ENCODE measurements around the gene LLGL1.

LLGL1 gene

DNA sequence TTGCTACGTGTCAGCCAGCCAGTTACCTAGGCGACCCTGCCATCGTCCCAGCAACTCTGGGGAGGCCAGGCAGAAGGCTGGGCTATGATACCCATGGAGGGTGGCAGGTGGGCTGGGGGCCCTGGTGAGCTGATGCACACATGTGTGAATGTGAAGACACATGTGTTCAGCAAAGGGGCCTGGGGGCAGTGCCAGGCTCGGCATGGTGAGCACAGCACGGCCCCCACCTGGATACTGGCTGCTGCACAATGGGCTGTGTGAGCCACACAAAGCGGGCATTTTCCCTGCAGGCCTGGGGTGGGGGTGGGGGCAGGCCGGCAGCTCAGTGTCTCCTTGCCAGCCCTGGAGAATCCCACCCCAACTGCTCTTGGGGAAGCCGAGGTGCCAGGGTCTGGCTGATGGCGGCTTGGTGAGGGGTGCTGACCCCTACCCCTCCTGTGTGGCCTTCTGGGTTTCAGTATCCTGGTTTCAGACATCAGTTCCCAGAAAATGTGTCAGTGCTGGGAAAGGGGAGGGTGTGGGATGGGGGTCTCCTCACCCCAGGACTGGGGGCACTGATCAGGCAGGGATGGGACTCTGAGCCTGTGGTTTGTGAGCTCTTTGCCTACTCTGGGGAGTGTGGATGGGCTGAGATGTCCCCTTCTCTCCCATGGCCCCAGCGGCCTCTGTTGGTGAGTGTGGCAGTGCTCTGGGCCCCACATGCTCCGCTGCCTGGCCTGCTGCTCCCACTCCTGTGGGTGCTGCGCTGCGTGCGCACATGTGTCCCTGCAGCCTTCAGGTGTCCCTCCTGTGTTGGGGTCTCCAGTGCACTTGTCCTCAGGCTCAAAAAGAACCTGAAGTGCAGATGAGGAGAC lies 5.1 kb downstream of the LLGL1 start:
- no peak for DNase-seq

DNA sequence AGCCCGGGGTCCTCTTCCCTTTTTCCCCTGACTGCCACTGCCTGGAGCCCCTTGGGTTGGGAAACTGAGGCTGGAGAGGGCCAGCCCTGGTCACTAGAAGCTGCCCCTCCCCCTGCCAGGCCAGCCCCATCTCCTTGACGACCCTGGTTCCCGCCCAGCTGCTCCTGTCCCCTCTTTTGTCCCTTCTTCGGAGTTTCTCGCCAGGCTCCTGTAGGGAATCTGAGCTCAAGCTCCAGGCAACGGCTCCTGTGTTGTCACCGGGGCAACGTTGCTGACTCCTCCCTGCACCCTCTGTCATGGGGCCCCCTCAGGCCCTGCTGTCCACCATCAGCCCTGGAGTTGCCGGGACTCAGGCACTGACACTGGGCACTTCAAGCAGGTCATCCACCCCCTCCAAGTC lies 5.7 kb downstream of the LLGL1 start:
- DNase-seq = no peak

DNA sequence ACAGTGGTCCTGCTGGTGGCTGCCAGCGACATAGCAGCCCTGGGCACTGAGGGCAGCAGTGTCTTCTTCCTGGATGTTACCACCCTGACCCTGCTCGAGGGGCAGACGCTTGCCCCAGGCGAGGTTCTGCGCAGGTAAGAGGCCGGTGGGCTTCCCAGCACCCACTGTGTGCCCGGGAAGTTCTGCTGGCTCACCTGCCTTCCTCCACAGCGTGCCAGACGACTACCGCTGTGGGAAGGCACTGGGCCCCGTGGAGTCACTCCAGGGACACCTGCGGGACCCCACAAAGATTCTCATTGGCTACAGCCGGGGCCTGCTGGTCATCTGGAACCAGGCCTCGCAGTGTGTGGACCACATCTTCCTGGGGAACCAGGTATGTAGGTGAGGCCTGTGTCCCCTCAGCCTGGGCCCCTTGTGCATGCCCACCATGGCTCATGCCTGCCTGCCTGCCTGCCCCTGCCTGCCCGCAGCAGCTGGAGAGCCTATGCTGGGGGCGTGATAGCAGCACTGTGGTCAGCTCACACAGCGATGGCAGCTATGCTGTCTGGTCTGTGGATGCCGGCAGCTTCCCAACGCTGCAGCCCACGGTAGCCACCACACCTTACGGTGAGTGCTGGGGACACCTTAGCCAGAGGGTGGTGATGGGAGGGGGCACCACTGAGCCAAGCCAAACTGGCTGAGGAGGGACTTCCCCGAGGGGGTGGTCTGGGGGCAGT lies 8.5 kb downstream of the LLGL1 start:
- no peak for DNase-seq

DNA sequence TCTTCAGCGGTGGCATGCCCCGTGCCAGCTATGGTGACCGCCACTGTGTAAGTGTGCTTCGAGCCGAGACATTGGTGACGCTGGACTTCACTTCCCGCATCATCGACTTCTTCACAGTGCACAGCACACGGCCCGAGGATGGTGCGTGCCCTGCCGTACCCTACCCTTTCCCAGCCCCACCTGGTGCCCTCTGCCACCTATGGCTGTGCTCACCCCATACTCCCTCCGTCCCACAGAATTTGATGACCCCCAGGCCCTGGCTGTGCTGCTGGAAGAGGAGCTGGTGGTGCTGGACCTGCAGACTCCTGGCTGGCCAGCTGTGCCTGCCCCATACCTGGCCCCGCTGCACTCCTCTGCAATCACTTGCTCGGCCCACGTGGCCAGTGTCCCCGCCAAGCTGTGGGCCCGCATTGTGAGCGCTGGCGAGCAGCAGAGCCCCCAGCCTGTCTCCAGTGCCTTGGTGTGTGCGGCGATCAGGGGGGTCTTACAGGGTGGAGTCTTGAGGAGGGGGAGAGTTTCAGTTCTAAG lies 9.5 kb downstream of the LLGL1 start:
- no peak for DNase-seq

- no peak for DNase-seq
Measured at GRCh38 chr17:18235743-18236256, 10.4 kb downstream of the LLGL1 start.

- no peak for DNase-seq
Measured at GRCh38 chr17:18236494-18236893, 11.1 kb downstream of the LLGL1 start.

DNA sequence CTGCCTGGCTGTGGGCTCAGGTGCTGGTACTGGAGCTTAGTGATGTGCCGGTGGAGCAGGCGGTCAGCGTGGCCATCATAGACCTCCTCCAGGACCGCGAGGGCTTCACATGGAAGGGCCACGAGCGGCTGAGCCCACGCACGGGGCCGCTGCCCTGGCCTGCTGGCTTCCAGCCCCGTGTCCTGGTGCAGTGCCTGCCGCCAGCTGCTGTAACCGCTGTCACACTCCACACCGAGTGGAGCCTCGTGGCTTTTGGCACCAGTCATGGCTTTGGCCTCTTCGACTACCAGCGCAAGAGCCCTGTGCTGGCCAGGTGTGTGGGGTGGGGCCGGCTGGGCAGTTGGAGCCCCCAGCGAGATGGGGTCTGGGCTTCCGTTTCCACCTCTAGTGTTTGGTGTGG lies 12.0 kb downstream of the LLGL1 start:
- DNase-seq = no peak

DNA sequence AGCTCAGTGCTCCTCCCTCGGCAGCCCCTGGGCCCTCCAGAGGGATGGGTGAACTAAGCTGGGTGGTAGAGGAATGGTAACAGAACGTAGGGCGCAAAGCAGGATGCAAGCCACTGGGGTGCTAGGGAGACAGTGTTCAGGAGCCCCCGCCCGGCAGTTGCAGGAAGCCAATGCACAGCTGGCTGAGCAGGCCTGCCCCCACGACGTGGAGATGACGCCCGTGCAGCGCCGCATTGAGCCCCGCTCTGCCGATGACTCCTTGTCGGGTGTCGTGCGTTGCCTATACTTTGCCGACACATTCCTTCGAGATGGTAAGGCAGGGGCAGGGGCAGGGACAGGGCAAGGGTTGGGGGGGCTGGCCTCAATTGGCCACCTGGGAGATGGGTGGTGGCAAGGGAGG lies 12.9 kb downstream of the LLGL1 start:
- DNase-seq = no peak

DNA sequence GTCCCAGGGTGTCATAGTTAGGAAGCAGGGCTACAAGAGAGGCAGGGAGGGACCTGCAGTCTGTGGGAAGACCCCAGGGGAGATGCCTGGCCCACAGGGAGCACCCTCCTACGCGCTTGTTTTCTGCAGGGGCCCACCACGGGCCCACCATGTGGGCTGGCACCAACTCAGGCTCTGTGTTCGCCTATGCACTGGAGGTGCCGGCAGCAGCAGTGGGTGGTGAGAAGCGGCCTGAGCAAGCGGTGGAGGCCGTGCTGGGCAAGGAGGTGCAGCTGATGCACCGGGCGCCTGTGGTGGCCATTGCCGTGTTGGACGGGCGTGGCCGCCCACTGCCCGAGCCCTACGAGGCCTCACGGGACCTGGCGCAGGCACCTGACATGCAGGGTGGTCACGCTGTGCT lies 15.0 kb downstream of the LLGL1 start:
- no peak for DNase-seq

DNA sequence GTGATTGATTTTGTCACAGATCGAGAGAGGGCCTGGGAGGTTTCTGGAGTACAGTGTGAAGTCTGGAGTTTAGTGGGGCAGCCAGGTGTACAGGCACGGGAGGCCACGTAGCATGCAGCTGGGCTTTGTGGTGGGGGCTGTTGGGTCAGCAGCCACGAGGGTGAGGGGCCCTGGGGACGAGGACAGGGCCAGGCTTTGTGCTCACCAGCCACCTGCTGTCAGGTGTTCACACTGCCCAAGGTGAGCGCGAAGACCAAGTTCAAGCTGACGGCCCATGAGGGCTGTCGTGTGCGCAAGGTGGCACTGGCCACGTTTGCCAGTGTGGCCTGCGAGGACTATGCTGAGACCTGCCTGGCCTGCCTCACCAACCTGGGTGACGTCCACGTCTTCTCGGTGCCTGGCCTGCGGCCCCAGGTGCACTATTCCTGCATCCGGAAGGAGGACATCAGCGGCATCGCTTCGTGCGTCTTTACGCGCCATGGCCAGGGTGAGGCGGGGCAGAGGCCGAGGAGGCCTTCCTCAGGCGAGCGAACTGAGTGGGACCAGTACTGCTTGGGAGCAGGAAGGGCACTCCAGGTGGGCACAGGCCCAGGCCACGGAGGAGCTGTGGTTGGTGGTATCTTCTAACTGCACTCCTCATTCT lies 15.9 kb downstream of the LLGL1 start:
- no peak for DNase-seq

DNA sequence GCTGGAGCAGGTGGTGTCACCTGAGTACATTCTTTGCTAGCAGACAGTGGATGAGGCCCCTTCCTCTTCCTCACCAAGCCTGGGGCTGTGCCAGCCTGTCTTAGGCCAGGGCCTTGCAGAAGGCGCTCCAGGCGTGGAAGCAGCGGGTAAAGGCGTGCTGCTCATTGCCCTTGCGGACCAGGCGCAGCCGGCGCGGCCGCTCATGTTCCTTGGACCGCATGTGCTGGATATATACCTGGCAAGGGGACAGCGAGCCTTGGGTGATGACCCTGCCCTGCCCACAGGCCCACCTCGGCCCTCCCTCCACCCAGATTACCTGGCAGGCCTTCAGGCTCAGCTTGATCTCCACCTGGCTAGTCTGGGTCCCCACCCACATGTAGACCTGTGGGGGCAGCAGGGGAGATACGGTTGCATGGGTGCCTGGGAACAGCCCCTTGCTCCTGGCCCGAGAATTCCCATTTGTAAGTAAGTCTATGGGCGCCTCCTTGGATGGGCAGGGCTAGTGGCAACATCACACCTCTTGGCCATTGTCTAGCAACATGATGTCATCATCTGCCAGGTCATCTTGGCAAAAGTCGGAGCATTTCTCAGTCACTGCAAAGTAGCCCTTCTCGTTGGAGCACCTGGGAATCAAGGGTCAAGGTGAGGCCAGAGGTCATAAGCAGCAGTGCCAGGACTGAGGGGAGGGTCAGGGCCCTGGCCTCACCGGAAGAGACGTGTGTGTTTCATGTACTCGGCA lies 19.8 kb downstream of the LLGL1 start:
- no peak for DNase-seq

DNA sequence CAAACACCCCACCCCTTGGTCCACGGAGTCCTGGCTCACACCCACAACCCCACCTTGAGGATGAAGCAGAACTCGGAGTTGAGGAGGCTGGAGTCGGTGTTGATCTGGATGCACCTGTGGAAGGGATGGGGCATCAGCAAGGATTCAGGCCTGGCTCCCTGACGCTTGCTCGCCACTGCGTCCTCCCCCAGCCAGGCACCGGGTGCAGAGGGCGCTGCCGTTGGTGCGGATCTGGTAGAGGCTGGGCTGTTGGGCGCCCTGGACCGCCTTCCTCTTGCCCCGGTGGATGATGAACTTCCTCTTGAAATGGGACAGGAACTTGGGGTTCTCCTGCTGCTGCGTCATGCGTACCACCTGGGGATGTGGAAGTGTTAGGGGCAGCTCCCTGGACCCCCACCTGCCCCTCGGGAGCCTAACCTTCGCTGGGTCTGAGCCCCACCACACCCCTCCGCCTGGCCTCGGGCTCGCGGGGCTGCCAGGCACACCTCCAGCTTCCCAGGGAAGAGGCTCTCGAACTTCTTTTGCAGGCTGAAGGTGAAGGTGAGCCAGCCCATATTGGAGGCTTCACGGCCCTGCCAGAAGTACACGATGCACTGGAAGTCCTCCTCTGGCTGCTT lies 20.8 kb downstream of the LLGL1 start:
- DNase-seq = no peak

- peak; percentile 25 for DNase-seq
Measured at GRCh38 chr17:18246880-18247612, 21.6 kb downstream of the LLGL1 start.

DNA sequence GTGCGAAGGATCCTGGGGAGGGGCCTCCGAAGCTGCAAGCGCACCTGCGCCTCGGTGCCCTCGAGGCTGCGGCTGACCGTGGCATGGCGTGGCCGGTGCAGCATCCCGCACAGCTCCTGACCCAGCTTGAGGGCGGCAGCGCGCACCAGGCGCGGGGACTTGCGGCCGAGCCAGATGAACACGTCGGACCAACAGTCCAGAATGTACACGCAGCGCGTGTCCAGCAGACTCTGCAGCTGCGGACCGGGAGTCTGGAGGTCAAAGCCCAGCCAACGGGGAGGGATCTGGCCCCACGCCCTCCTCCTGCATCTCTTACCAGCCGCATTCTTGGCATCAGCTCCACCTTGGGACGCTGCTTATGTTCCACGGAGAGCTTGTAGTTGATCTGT lies 22.2 kb downstream of the LLGL1 start:
- no peak for DNase-seq

GRCh38 chr17:18248300-18248731 lies 22.9 kb downstream of the LLGL1 start:
- DNase-seq = no peak

GRCh38 chr17:18248811-18249210 lies 23.4 kb downstream of the LLGL1 start:
- DNase-seq = no peak

- DNase-seq = no peak
Measured at GRCh38 chr17:18250259-18250658, 24.8 kb downstream of the LLGL1 start.

DNA sequence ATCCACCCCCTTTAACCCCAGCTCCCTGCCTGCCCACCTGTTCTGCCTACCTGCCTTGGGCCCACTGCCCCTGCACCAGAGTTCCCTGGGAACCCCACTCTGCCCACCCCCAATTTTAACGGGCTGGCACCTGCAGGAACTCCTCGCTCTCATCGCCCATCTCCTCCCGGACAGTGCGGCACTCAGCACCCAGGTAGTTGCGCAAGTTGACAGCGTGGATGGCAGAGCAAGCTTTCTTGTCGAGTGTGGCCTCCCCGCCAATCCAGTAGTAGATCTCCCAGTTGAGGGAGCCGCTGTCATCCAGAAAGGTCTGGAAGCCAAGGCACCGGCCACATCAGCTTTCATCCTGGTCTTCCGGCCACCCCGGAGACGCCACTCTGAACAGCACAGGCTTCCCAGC lies 25.3 kb downstream of the LLGL1 start:
- DNase-seq = no peak

GRCh38 chr17:18251204-18251603 lies 25.8 kb downstream of the LLGL1 start:
- no peak for DNase-seq

DNA sequence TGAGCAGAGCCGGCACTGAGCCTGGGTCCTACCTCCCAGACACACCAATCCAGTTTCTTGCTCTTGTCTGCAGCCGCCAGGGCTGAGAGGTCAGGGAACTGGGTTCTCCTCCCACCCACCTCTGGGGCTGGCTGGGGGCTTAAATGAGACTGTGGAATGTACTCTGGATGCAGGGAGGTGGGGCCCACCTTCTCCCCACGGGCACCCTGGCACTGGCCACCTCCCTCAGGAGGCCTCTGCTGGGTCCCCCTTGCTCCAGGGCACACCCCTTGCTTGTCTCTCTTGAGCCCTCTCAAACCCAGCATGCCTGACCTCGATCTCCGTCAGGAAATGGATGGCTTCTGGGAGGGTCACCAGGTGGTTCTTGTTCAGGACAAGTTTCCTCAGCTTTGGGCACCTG lies 26.7 kb downstream of the LLGL1 start:
- DNase-seq = no peak

DNA sequence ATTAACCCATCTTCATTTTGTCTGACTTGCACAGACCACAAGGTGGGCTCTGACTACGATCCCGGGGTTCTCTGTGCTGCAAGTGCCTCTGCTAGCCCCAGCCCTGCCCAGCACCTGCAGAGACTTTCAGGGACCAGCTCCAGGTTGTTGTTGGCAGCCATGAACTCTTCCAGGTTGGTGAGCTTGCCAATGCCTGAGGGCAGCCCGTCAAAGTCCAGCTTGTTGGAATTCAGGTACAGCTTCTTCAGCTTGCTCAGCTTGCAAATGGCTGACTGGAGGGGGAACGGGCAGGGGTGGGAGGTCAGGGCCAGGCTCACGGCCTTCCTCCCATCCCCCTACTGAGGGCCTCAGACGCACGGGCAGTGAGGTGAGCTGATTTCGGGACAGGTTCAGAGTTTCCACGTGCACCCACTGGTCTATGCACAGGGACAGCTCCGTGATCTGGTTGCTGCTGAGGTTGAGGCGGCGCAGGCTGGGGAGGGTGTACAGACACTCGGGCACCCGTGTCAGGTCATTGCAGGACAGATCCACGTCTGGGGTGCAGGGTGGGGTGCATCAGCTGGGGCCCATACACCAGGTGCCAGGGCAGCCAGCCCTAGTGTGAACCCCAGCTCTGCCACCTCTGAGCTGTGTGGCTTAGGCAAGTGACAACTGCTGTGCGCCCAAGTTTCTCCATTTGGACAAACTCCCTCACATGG lies 27.9 kb downstream of the LLGL1 start:
- DNase-seq = no peak
